ENCODE measurements around the gene TMEM187. TPM values are rescaled to one million over a fixed set of nuclear protein-coding genes. Genes with fewer than 3 reads are reported as not detected.
A peak's percentile ranks its signal among the peaks of the same experiment; 100 is the strongest.

The TMEM187 gene
- total RNA-seq, 1 donor from 2014 or later: 5.3 TPM

DNA sequence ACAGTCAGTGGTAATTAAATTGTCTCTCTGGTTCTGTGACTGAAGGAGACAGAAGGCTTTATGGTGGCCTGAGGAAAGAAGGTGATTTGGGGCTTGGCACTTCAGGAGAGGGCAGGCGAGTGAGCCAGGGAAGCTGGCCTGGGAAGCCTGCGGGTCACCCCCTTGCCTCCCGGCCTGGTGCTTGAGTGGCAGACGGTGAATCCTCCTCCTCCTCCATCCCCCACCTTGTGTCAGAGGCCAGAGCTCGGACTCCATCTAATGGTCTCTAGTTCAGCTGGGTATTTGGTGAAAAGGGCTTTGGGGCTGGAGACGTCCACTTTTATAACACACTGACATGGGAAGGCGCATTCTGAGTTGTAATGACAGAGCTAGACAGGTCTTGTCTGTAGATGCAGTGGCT, 8.7 kb downstream of the TMEM187 start:
- no peaks in the 10 kb centered on the region for H3K27me3 ChIP-seq (ENCODE audit: control insufficient read depth, insufficient read depth, low read length)
- no peak overlapping the region for H3K4me3 ChIP-seq (ENCODE audit: low read depth, low read length)

GRCh38 chrX:153981771-153982533, 9.4 kb downstream of the TMEM187 start:
- Histone ChIP-seq H3K27me3 (ENCODE audit: control insufficient read depth, insufficient read depth, low read length) (no peaks in the 10 kb centered on the region), H3K36me3 (ENCODE audit: control insufficient read depth, insufficient read depth, low read length) (no peaks in the 10 kb centered on the region), H3K4me3 (ENCODE audit: low read depth, low read length) (no peak overlapping the region)
- TF ChIP-seq, protein P1, sequence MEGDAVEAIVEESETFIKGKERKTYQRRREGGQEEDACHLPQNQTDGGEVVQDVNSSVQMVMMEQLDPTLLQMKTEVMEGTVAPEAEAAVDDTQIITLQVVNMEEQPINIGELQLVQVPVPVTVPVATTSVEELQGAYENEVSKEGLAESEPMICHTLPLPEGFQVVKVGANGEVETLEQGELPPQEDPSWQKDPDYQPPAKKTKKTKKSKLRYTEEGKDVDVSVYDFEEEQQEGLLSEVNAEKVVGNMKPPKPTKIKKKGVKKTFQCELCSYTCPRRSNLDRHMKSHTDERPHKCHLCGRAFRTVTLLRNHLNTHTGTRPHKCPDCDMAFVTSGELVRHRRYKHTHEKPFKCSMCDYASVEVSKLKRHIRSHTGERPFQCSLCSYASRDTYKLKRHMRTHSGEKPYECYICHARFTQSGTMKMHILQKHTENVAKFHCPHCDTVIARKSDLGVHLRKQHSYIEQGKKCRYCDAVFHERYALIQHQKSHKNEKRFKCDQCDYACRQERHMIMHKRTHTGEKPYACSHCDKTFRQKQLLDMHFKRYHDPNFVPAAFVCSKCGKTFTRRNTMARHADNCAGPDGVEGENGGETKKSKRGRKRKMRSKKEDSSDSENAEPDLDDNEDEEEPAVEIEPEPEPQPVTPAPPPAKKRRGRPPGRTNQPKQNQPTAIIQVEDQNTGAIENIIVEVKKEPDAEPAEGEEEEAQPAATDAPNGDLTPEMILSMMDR (IDR thresholded peaks at IDR 0.05; ENCODE audit: insufficient read depth, low read length, severe bottlenecking): no peak
- DNase-seq (ENCODE audit: low read depth): no peak
- FAIRE-seq: no peak

More for the DNA sequence above, 8.7 kb downstream of the TMEM187 start:
- FAIRE-seq: no peak
- TF ChIP-seq, protein P1 (IDR thresholded peaks at IDR 0.05; ENCODE audit: insufficient read depth, low read length, severe bottlenecking): no peak
- no peak for DNase-seq (ENCODE audit: low read depth)
- H3K36me3 ChIP-seq (ENCODE audit: control insufficient read depth, insufficient read depth, low read length): no peaks in the 10 kb centered on the region

- H3K27me3 ChIP-seq (ENCODE audit: control insufficient read depth, insufficient read depth, low read length): no peaks in the 10 kb centered on the region
- TF ChIP-seq, protein P1 (IDR thresholded peaks at IDR 0.05; ENCODE audit: insufficient read depth, low read length, severe bottlenecking): no peak
- DNase-seq (ENCODE audit: low read depth) (no peak), FAIRE-seq (peak; percentile 36)
- no peak overlapping the region for H3K4me3 ChIP-seq (ENCODE audit: low read depth, low read length)
- H3K36me3 ChIP-seq (ENCODE audit: control insufficient read depth, insufficient read depth, low read length): no peaks in the 10 kb centered on the region
Observed at GRCh38 chrX:153983321-153983801, 10.8 kb downstream of the TMEM187 start.

DNA sequence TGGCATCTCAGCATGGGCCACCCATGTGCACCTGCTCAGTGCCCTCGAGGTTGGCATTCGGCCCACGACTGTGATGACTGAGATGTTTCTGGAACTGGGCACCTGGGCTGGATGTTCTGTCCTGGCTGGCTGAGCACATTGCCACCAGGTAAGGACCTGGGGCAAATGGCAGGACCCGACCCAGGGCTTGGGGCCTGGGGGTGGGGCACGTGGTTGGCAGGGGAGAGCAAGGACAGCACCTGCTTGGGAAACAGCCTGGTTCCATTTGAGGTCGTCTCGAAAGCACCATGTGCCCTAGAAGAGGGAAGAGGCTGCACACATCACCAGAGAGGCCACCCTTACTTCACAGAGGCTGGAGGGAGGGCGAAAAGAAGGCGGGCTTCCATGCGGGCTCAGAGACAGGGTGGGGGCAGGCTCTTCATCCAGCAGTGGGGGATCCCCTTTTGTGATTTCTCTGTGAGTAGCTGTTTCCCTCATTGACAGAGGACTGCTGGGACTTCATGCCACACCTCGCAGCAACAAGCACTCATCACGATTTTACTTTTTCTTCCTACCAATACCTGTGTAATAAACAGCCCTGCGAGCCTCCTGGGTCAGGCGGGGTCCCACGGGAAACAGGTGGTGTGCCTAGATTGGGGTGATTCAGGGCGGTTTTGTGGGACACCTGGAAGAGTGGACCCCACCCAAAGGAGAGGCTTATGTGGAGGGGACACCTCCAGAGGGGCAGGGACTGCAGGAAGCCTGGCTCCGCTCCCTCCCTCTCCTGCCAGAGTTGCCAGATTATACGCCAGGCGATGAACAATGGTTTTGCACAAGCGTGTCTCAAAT, 12.0 kb downstream of the TMEM187 start:
- no peaks in the 10 kb centered on the region for H3K36me3 ChIP-seq (ENCODE audit: control insufficient read depth, insufficient read depth, low read length)
- TF ChIP-seq, protein P1 (IDR thresholded peaks at IDR 0.05; ENCODE audit: insufficient read depth, low read length, severe bottlenecking): no peak
- no peaks in the 10 kb centered on the region for H3K27me3 ChIP-seq (ENCODE audit: control insufficient read depth, insufficient read depth, low read length)
- no peak overlapping the region for H3K4me3 ChIP-seq (ENCODE audit: low read depth, low read length)
- FAIRE-seq (no peak), DNase-seq (ENCODE audit: low read depth) (no peak)

DNA sequence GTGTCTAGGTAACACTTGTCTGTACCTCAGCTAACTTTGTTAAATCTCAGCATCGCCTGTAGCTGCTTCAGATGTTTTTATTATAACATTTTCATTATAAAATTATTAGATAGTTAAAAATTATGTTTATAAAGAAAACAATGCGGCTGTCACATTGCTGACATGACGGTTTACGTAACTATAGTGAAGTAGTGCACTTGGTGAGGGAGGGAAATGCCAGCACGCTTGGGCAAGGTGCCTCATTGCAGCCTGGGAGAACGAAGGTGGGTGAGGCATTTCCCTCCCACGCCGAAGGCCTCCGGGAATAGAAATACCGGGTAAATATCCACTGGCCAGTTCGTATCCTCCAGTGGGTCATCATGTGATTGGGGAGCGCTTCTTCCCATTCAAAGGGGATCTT, 15.9 kb downstream of the TMEM187 start:
- TF ChIP-seq, protein P1 (IDR thresholded peaks at IDR 0.05; ENCODE audit: insufficient read depth, low read length, severe bottlenecking): no peak
- Histone ChIP-seq H3K4me3 (ENCODE audit: low read depth, low read length) (no peak overlapping the region), H3K27me3 (ENCODE audit: control insufficient read depth, insufficient read depth, low read length) (no peaks in the 10 kb centered on the region), H3K36me3 (ENCODE audit: control insufficient read depth, insufficient read depth, low read length) (no peaks in the 10 kb centered on the region)
- FAIRE-seq: no peak
- DNase-seq (ENCODE audit: low read depth): no peak

Data from bronchial epithelial cell (primary cell).